H1 (cell line): ENCODE measurements around the gene MCCC1. TPM values are rescaled to one million over a fixed set of nuclear protein-coding genes. Genes with fewer than 3 reads are reported as not detected.

Experiments used
- CTCF ChIA-PET: fragments of 300-600 bp; sonication (Branson Sonifier 250); formaldehyde crosslinking; loops from one replicate; lab custom pipeline; 2021; ENCODE audit not compliant: partially characterized antibody; lab: Charles Lee
- POLR2A ChIA-PET: fragments of 300-600 bp; sonication (Branson Sonifier 250); formaldehyde crosslinking; loops from one replicate; lab custom pipeline; 2021; ENCODE audit warnings: inconsistent platforms; ENCODE audit not compliant: partially characterized antibody; lab: Charles Lee
- DNase-seq, 2 experiments: peaks; one replicate each; pipeline versions ENCODE4 v3.0.0 to v3.0.0-alpha.2; 2010 to 2022; ENCODE audit warnings: low spot score in 2 of 2, low read depth in 1 of 2, mixed read lengths in 1 of 2
- FAIRE-seq: peaks from 2 replicates; lab custom pipeline; 2011; peaks lifted over from hg19 to GRCh38; lab: Jason Lieb, UNC
- H2AFZ ChIP-seq: 2 replicates; pipeline ENCODE4 v1.8.1; 2012; ENCODE audit warnings: low read length, inconsistent platforms
- H2AK5ac ChIP-seq: 2 replicates; pipeline ENCODE4 v1.6.1; 2013; ENCODE audit warnings: low read depth, low read length
- H2BK120ac ChIP-seq: replicated peaks from 2 replicates; pipeline ENCODE3; 2013; ENCODE audit warnings: low read depth, low read length, inconsistent platforms
- H2BK12ac ChIP-seq: 2 replicates; pipeline ENCODE4 v1.6.1; 2013; ENCODE audit warnings: low read depth, low read length
- H2BK15ac ChIP-seq: 2 replicates; pipeline ENCODE4 v1.6.1; 2013; ENCODE audit warnings: low read length
- H2BK20ac ChIP-seq: 2 replicates; pipeline ENCODE4 v1.6.1; 2013; ENCODE audit warnings: low read length
- H2BK5ac ChIP-seq: 2 replicates; pipeline ENCODE4 v1.6.1; 2013; ENCODE audit warnings: low read depth, low read length
- H3K14ac ChIP-seq: 2 replicates; pipeline ENCODE4 v1.6.1; 2013; ENCODE audit warnings: inconsistent platforms; ENCODE audit not compliant: insufficient read length
- H3K18ac ChIP-seq: 2 replicates; pipeline ENCODE4 v1.6.1; 2013; ENCODE audit warnings: low read length; ENCODE audit errors: extremely low read depth
- H3K23ac ChIP-seq: 2 replicates; pipeline ENCODE4 v1.6.1; 2013; ENCODE audit warnings: inconsistent platforms; ENCODE audit not compliant: insufficient read length
- H3K23me2 ChIP-seq: 2 replicates; pipeline ENCODE4 v1.6.1; 2013; ENCODE audit warnings: low read depth, low read length
- H3K27ac ChIP-seq: 2 replicates; pipeline ENCODE4 v1.6.1; 2011; ENCODE audit warnings: low read depth, low read length, inconsistent platforms
- H3K27me3 ChIP-seq, 4 experiments: replicated peaks in 1 of 4; 1 replicate in 1 of 4; 2 replicates in 3 of 4; pipeline versions ENCODE4 v1.6.1 to v1.8.1; 2011 to 2013; ENCODE audit warnings: low read length in 3 of 4, mild to moderate bottlenecking in 3 of 4, inconsistent platforms in 2 of 4, mixed read lengths in 2 of 4, moderate library complexity in 1 of 4; ENCODE audit not compliant: control insufficient read depth in 3 of 4, insufficient read depth in 3 of 4; ENCODE audit errors: extremely low read depth in 1 of 4
- H3K36me3 ChIP-seq, 4 experiments: 2 replicates each; pipeline versions ENCODE4 v1.6.1 to v1.8.1; 2011 to 2013; ENCODE audit warnings: mild to moderate bottlenecking in 4 of 4, low read length in 3 of 4, moderate library complexity in 2 of 4, control low read depth in 1 of 4, inconsistent platforms in 1 of 4; ENCODE audit not compliant: insufficient read depth in 4 of 4, control insufficient read depth in 2 of 4
- H3K4ac ChIP-seq: replicated peaks from 2 replicates; pipeline ENCODE3; 2013; ENCODE audit warnings: low read length, low read depth, mixed read lengths, inconsistent platforms; ENCODE audit not compliant: insufficient read length
- H3K4me1 ChIP-seq, 4 experiments: replicated peaks in 1 of 4; 1 replicate in 1 of 4; 2 replicates in 3 of 4; pipeline versions ENCODE4 v1.6.1 to v1.8.1; 2011 to 2013; ENCODE audit warnings: low read length in 3 of 4, inconsistent platforms in 2 of 4, mixed read lengths in 1 of 4; ENCODE audit not compliant: insufficient read depth in 4 of 4, control insufficient read depth in 3 of 4
- H3K4me2 ChIP-seq, 2 experiments: 2 replicates each; pipeline versions ENCODE4 v1.6.1 to v1.8.1; 2011 to 2013; ENCODE audit warnings: low read depth in 2 of 2, low read length in 2 of 2, control low read depth in 1 of 2, inconsistent platforms in 1 of 2, mild to moderate bottlenecking in 1 of 2; ENCODE audit not compliant: insufficient read depth in 1 of 2
- H3K4me3 ChIP-seq, 4 experiments: fragments of 200-600, 300-600 bp in 1 of 4; sonication (generic), shearing (Covaris generic), sonication (Bioruptor Twin) in 1 of 4; 2 replicates each; pipeline versions ENCODE4 v1.5.1 to v1.8.1; 2011 to 2016; ENCODE audit warnings: low read length in 4 of 4, low read depth in 3 of 4, control low read depth in 2 of 4, inconsistent platforms in 2 of 4, mild to moderate bottlenecking in 2 of 4, mixed read lengths in 1 of 4, moderate library complexity in 1 of 4; ENCODE audit not compliant: insufficient read depth in 2 of 4; ENCODE audit errors: extremely low read depth in 1 of 4
- H3K56ac ChIP-seq: replicated peaks from 2 replicates; pipeline ENCODE3; 2013; ENCODE audit warnings: low read depth, mild to moderate bottlenecking, mixed read lengths, low read length, inconsistent platforms; ENCODE audit not compliant: insufficient read length
- H3K79me1 ChIP-seq: 2 replicates; pipeline ENCODE4 v1.6.1; 2013; ENCODE audit warnings: low read depth, low read length, control low read depth
- H3K79me2 ChIP-seq, 2 experiments: 2 replicates each; pipeline versions ENCODE4 v1.6.1 to v1.8.1; 2012 to 2013; ENCODE audit warnings: low read length in 2 of 2, mild to moderate bottlenecking in 2 of 2, inconsistent platforms in 1 of 2; ENCODE audit not compliant: insufficient read depth in 2 of 2, control insufficient read depth in 1 of 2
- H3K9ac ChIP-seq, 4 experiments: replicated peaks in 1 of 4; 1 replicate in 1 of 4; 2 replicates in 3 of 4; pipeline versions ENCODE4 v1.6.1 to v1.8.1; 2011 to 2013; ENCODE audit warnings: low read depth in 3 of 4, low read length in 3 of 4, control low read depth in 2 of 4, mild to moderate bottlenecking in 2 of 4, moderate library complexity in 2 of 4, inconsistent platforms in 1 of 4; ENCODE audit errors: extremely low read depth in 1 of 4
- H3K9me3 ChIP-seq, 2 experiments: 2 replicates each; pipeline versions ENCODE4 v1.6.1 to v1.8.1; 2012 to 2013; ENCODE audit warnings: mild to moderate bottlenecking in 2 of 2, moderate library complexity in 2 of 2, control low read depth in 1 of 2, inconsistent platforms in 1 of 2, low read depth in 1 of 2, low read length in 1 of 2, mixed read lengths in 1 of 2; ENCODE audit not compliant: insufficient read depth in 2 of 2
- H4K20me1 ChIP-seq, 2 experiments: replicated peaks in 1 of 2; 2 replicates each; pipeline versions ENCODE3 to v1.8.1; 2011 to 2013; ENCODE audit warnings: inconsistent platforms in 2 of 2, low read length in 2 of 2, mild to moderate bottlenecking in 1 of 2; ENCODE audit not compliant: insufficient read depth in 2 of 2, control insufficient read depth in 1 of 2
- H4K5ac ChIP-seq: 2 replicates; pipeline ENCODE4 v1.6.1; 2013; ENCODE audit warnings: low read length, low read depth, mixed read lengths, inconsistent platforms; ENCODE audit not compliant: insufficient read length
- H4K8ac ChIP-seq: 2 replicates; pipeline ENCODE4 v1.8.0; 2013; ENCODE audit warnings: mild to moderate bottlenecking, moderate library complexity, low read length, inconsistent platforms; ENCODE audit not compliant: insufficient read depth; ENCODE audit errors: extremely low read depth
- H4K91ac ChIP-seq: replicated peaks from 2 replicates; pipeline ENCODE3; 2013; ENCODE audit warnings: low read length, mixed read lengths, inconsistent platforms; ENCODE audit not compliant: insufficient read length
- SIN3A ChIP-seq, 2 experiments: IDR thresholded peaks in 1 of 2; conservative IDR thresholded peaks in 1 of 2; 2 replicates each; pipeline ENCODE4 v1.6.1; 2011 to 2012; ENCODE audit warnings: low read length in 2 of 2, improper control_type of control experiment in 1 of 2, low read depth in 1 of 2, mild to moderate bottlenecking in 1 of 2
- WGBS, 2 experiments: shearing (Covaris generic) in 1 of 2; methylation state at CpG; one replicate each; pipeline versions ENCODE4 v1.1.6 to v1.1.7; 2013 to 2015; ENCODE audit warnings: low lambda C conversion rate in 2 of 2, mixed read lengths in 2 of 2, inconsistent platforms in 1 of 2, low coverage in 1 of 2, missing lambda C conversion rate in 1 of 2; ENCODE audit not compliant: insufficient replicate concordance in 2 of 2, insufficient coverage in 1 of 2, insufficient read length in 1 of 2; ENCODE audit errors: extremely low coverage in 1 of 2, missing lambda C conversion rate in 1 of 2; 5-methylcytosine and 5-hydroxymethylcytosine counted together
- polyA plus RNA-seq, 7 experiments: library from polyadenylated mRNA; depleted of rRNA in 3 of 7; stranded (reverse) in 5 of 7; unstranded in 2 of 7; fragments of >200 nt in 5 of 7; fragments of 200-250 nt in 2 of 7; gene quantifications; 1 replicate in 5 of 7; 2 replicates in 1 of 7; 4 replicates in 1 of 7; pipeline versions ENCODE4 v1.2.1 to v1.2.3, GENCODE V29; 2011 to 2013; ENCODE audit warnings: missing spikeins in 2 of 7, mixed read lengths in 2 of 7
- total RNA-seq: library from RNA; stranded (reverse); fragmentation: NEBNext Ultra II Directional; extraction: Animal tissue kit (Norgen Biotek cat#: 25700); gene quantifications from 2 replicates; pipeline ENCODE4 v1.2.1, GENCODE V29; 2021

MCCC1 gene
- total and polyA plus RNA-seq, 2 of the 8 experiments (the other 6 are each of a cell fraction or from before 2014, with no cell fraction given), result 10.8 to 21.5 TPM

DNA sequence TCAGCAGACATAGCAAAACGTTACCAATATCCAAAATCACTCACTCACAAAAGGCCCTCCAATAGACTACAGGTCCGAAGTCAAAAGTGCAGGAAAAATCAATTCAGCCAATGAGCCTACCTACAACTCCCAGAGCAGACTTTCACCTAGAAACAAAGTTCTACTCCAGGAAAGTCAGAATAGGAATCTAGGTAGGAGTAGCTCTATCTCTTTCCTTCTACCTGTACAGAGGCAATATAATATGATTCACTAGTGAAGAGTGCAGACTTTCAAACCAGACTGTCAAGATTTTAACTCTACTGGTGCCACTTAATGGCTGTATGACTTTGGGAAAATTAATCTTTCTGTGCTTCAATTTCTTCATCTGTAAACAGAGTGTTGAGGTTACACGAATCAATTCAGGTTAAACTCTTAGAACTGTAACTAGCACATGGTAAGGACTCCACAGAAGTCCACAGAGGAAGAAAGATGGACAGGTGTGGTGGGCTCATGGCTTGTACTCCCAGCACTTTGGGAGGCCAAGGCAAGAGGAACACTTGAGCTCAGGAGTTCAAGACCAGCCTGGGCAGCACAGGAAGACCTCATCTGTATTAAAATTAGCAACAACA, 128.4 kb downstream of the MCCC1 start:
- no peak overlapping the region for H2AFZ ChIP-seq
- peaks cover 3% of the 10 kb centered on the region for H3K79me1 ChIP-seq
- no peak for TF ChIP-seq SIN3A (conservative IDR thresholded peaks at IDR 0.05 in 1 of 2, IDR thresholded peaks at IDR 0.05 in 1 of 2; ENCODE audit: low read depth in 1 of 2, low read length in 2 of 2)
- TF ChIP-seq, all 59 proteins: peak for 0
- Histone ChIP-seq H4K20me1 (peaks cover 0 to 2% of the 10 kb centered on the region in 2 experiments), H3K23me2 (no peaks in the 10 kb centered on the region), H3K27me3 (no peaks in the 10 kb centered on the region), H3K9me3 (no peaks in the 10 kb centered on the region), H2BK20ac (no peak overlapping the region), H3K56ac (no peak overlapping the region), H4K5ac (no peak overlapping the region), H2AK5ac (no peak overlapping the region), H2BK12ac (no peak overlapping the region), H3K79me2 (peaks cover 0 to 94% of the 10 kb centered on the region in 2 experiments; a peak in 3 of 4 replicates), H3K14ac (no peak overlapping the region), H2BK15ac (no peak overlapping the region), H3K4me3 (no peak overlapping the region), H3K9ac (no peak overlapping the region), H3K18ac (no peak overlapping the region), H4K8ac (no peak overlapping the region), H3K23ac (no peak overlapping the region), H3K4ac (no peak overlapping the region), H3K4me2 (no peak overlapping the region), H3K36me3 (no peaks in the 10 kb centered on the region), H3K27ac (no peak overlapping the region), H2BK120ac (no peak overlapping the region), H3K4me1 (peaks cover 0 to 3% (median 1%) of the 10 kb centered on the region in 4 experiments; a peak in 4 of 7 replicates), H2BK5ac (no peak overlapping the region), H4K91ac (no peak overlapping the region)
- DNase-seq (no peak), FAIRE-seq (no peak)
- ChIA-PET CTCF (interaction anchor here (0.9 to 1.9 kb wide), 3 partner anchors 8 to 62 kb away, joined by 3 to 4 read pairs (median 3); no protein-coding TSS in a partner anchor), POLR2A (interaction anchor here (1.1 to 1.7 kb wide), 2 partner anchors 9 to 10 kb away, joined by 5 read pairs; partner anchors contain the start of gene DCUN1D1)
- WGBS, 2 experiments, result 81% methylated on average over 3 of the region's 3 CpGs; no CpG with 5 or more reads in 1 of the 2 experiments
